H1 (cell line): Measurements from ENCODE around the gene SPATA22. TPM values are rescaled to one million over a fixed set of nuclear protein-coding genes. Genes with fewer than 3 reads are reported as not detected.
A peak's percentile ranks its signal among the peaks of the same experiment; 100 is the strongest.

Source experiments
- CTCF ChIA-PET: fragments of 300-600 bp; sonication (Branson Sonifier 250); formaldehyde crosslinking; loops from one replicate; lab custom pipeline; 2021; ENCODE audit not compliant: partially characterized antibody; lab: Charles Lee
- POLR2A ChIA-PET: fragments of 300-600 bp; sonication (Branson Sonifier 250); formaldehyde crosslinking; loops from one replicate; lab custom pipeline; 2021; ENCODE audit warnings: inconsistent platforms; ENCODE audit not compliant: partially characterized antibody; lab: Charles Lee
- DNase-seq, 2 experiments: peaks; one replicate each; pipeline versions ENCODE4 v3.0.0 to v3.0.0-alpha.2; 2010 to 2022; ENCODE audit warnings: low spot score in 2 of 2, low read depth in 1 of 2, mixed read lengths in 1 of 2
- FAIRE-seq: peaks from 2 replicates; lab custom pipeline; 2011; peaks lifted over from hg19 to GRCh38; lab: Jason Lieb, UNC
- H2AFZ ChIP-seq: 2 replicates; pipeline ENCODE4 v1.8.1; 2012; ENCODE audit warnings: low read length, inconsistent platforms
- H2AK5ac ChIP-seq: 2 replicates; pipeline ENCODE4 v1.6.1; 2013; ENCODE audit warnings: low read depth, low read length
- H2BK120ac ChIP-seq: replicated peaks from 2 replicates; pipeline ENCODE3; 2013; ENCODE audit warnings: low read depth, low read length, inconsistent platforms
- H2BK12ac ChIP-seq: 2 replicates; pipeline ENCODE4 v1.6.1; 2013; ENCODE audit warnings: low read depth, low read length
- H2BK15ac ChIP-seq: 2 replicates; pipeline ENCODE4 v1.6.1; 2013; ENCODE audit warnings: low read length
- H2BK20ac ChIP-seq: 2 replicates; pipeline ENCODE4 v1.6.1; 2013; ENCODE audit warnings: low read length
- H2BK5ac ChIP-seq: 2 replicates; pipeline ENCODE4 v1.6.1; 2013; ENCODE audit warnings: low read depth, low read length
- H3K14ac ChIP-seq: 2 replicates; pipeline ENCODE4 v1.6.1; 2013; ENCODE audit warnings: inconsistent platforms; ENCODE audit not compliant: insufficient read length
- H3K18ac ChIP-seq: 2 replicates; pipeline ENCODE4 v1.6.1; 2013; ENCODE audit warnings: low read length; ENCODE audit errors: extremely low read depth
- H3K23ac ChIP-seq: 2 replicates; pipeline ENCODE4 v1.6.1; 2013; ENCODE audit warnings: inconsistent platforms; ENCODE audit not compliant: insufficient read length
- H3K23me2 ChIP-seq: 2 replicates; pipeline ENCODE4 v1.6.1; 2013; ENCODE audit warnings: low read depth, low read length
- H3K27ac ChIP-seq: 2 replicates; pipeline ENCODE4 v1.6.1; 2011; ENCODE audit warnings: low read depth, low read length, inconsistent platforms
- H3K27me3 ChIP-seq, 4 experiments: replicated peaks in 1 of 4; 1 replicate in 1 of 4; 2 replicates in 3 of 4; pipeline versions ENCODE4 v1.6.1 to v1.8.1; 2011 to 2013; ENCODE audit warnings: low read length in 3 of 4, mild to moderate bottlenecking in 3 of 4, inconsistent platforms in 2 of 4, mixed read lengths in 2 of 4, moderate library complexity in 1 of 4; ENCODE audit not compliant: control insufficient read depth in 3 of 4, insufficient read depth in 3 of 4; ENCODE audit errors: extremely low read depth in 1 of 4
- H3K36me3 ChIP-seq, 4 experiments: 2 replicates each; pipeline versions ENCODE4 v1.6.1 to v1.8.1; 2011 to 2013; ENCODE audit warnings: mild to moderate bottlenecking in 4 of 4, low read length in 3 of 4, moderate library complexity in 2 of 4, control low read depth in 1 of 4, inconsistent platforms in 1 of 4; ENCODE audit not compliant: insufficient read depth in 4 of 4, control insufficient read depth in 2 of 4
- H3K4ac ChIP-seq: replicated peaks from 2 replicates; pipeline ENCODE3; 2013; ENCODE audit warnings: low read length, low read depth, mixed read lengths, inconsistent platforms; ENCODE audit not compliant: insufficient read length
- H3K4me1 ChIP-seq, 4 experiments: replicated peaks in 1 of 4; 1 replicate in 1 of 4; 2 replicates in 3 of 4; pipeline versions ENCODE4 v1.6.1 to v1.8.1; 2011 to 2013; ENCODE audit warnings: low read length in 3 of 4, inconsistent platforms in 2 of 4, mixed read lengths in 1 of 4; ENCODE audit not compliant: insufficient read depth in 4 of 4, control insufficient read depth in 3 of 4
- H3K4me2 ChIP-seq, 2 experiments: 2 replicates each; pipeline versions ENCODE4 v1.6.1 to v1.8.1; 2011 to 2013; ENCODE audit warnings: low read depth in 2 of 2, low read length in 2 of 2, control low read depth in 1 of 2, inconsistent platforms in 1 of 2, mild to moderate bottlenecking in 1 of 2; ENCODE audit not compliant: insufficient read depth in 1 of 2
- H3K4me3 ChIP-seq, 4 experiments: fragments of 200-600, 300-600 bp in 1 of 4; sonication (generic), shearing (Covaris generic), sonication (Bioruptor Twin) in 1 of 4; 2 replicates each; pipeline versions ENCODE4 v1.5.1 to v1.8.1; 2011 to 2016; ENCODE audit warnings: low read length in 4 of 4, low read depth in 3 of 4, control low read depth in 2 of 4, inconsistent platforms in 2 of 4, mild to moderate bottlenecking in 2 of 4, mixed read lengths in 1 of 4, moderate library complexity in 1 of 4; ENCODE audit not compliant: insufficient read depth in 2 of 4; ENCODE audit errors: extremely low read depth in 1 of 4
- H3K56ac ChIP-seq: replicated peaks from 2 replicates; pipeline ENCODE3; 2013; ENCODE audit warnings: low read depth, mild to moderate bottlenecking, mixed read lengths, low read length, inconsistent platforms; ENCODE audit not compliant: insufficient read length
- H3K79me1 ChIP-seq: 2 replicates; pipeline ENCODE4 v1.6.1; 2013; ENCODE audit warnings: low read depth, low read length, control low read depth
- H3K79me2 ChIP-seq, 2 experiments: 2 replicates each; pipeline versions ENCODE4 v1.6.1 to v1.8.1; 2012 to 2013; ENCODE audit warnings: low read length in 2 of 2, mild to moderate bottlenecking in 2 of 2, inconsistent platforms in 1 of 2; ENCODE audit not compliant: insufficient read depth in 2 of 2, control insufficient read depth in 1 of 2
- H3K9ac ChIP-seq, 4 experiments: replicated peaks in 1 of 4; 1 replicate in 1 of 4; 2 replicates in 3 of 4; pipeline versions ENCODE4 v1.6.1 to v1.8.1; 2011 to 2013; ENCODE audit warnings: low read depth in 3 of 4, low read length in 3 of 4, control low read depth in 2 of 4, mild to moderate bottlenecking in 2 of 4, moderate library complexity in 2 of 4, inconsistent platforms in 1 of 4; ENCODE audit errors: extremely low read depth in 1 of 4
- H3K9me3 ChIP-seq, 2 experiments: 2 replicates each; pipeline versions ENCODE4 v1.6.1 to v1.8.1; 2012 to 2013; ENCODE audit warnings: mild to moderate bottlenecking in 2 of 2, moderate library complexity in 2 of 2, control low read depth in 1 of 2, inconsistent platforms in 1 of 2, low read depth in 1 of 2, low read length in 1 of 2, mixed read lengths in 1 of 2; ENCODE audit not compliant: insufficient read depth in 2 of 2
- H4K20me1 ChIP-seq, 2 experiments: replicated peaks in 1 of 2; 2 replicates each; pipeline versions ENCODE3 to v1.8.1; 2011 to 2013; ENCODE audit warnings: inconsistent platforms in 2 of 2, low read length in 2 of 2, mild to moderate bottlenecking in 1 of 2; ENCODE audit not compliant: insufficient read depth in 2 of 2, control insufficient read depth in 1 of 2
- H4K5ac ChIP-seq: 2 replicates; pipeline ENCODE4 v1.6.1; 2013; ENCODE audit warnings: low read length, low read depth, mixed read lengths, inconsistent platforms; ENCODE audit not compliant: insufficient read length
- H4K8ac ChIP-seq: 2 replicates; pipeline ENCODE4 v1.8.0; 2013; ENCODE audit warnings: mild to moderate bottlenecking, moderate library complexity, low read length, inconsistent platforms; ENCODE audit not compliant: insufficient read depth; ENCODE audit errors: extremely low read depth
- H4K91ac ChIP-seq: replicated peaks from 2 replicates; pipeline ENCODE3; 2013; ENCODE audit warnings: low read length, mixed read lengths, inconsistent platforms; ENCODE audit not compliant: insufficient read length
- BCL11A ChIP-seq, 2 experiments: IDR thresholded peaks; one replicate each; pipeline ENCODE4 v1.6.1; 2011; ENCODE audit warnings: low read depth in 2 of 2, low read length in 2 of 2, mild to moderate bottlenecking in 2 of 2
- GABPA ChIP-seq: IDR thresholded peaks from 2 replicates; pipeline ENCODE4 v1.6.1; 2011; ENCODE audit warnings: mild to moderate bottlenecking, low read length, moderate library complexity, borderline replicate concordance; ENCODE audit not compliant: insufficient read depth
- POLR2A ChIP-seq, 2 experiments: IDR thresholded peaks; 1 replicate in 1 of 2; 2 replicates in 1 of 2; pipeline ENCODE4 v1.6.1; 2011; ENCODE audit warnings: low read depth in 2 of 2, low read length in 2 of 2, mild to moderate bottlenecking in 2 of 2; ENCODE audit errors: control extremely low read depth in 1 of 2
- SIX5 ChIP-seq: IDR thresholded peaks from 2 replicates; pipeline ENCODE4 v1.6.1; 2011; ENCODE audit warnings: mild to moderate bottlenecking, low read depth, low read length
- SRF ChIP-seq: IDR thresholded peaks from 2 replicates; pipeline ENCODE4 v1.6.1; 2011; ENCODE audit warnings: mild to moderate bottlenecking, low read depth, low read length, moderate library complexity
- WGBS, 2 experiments: shearing (Covaris generic) in 1 of 2; methylation state at CpG; one replicate each; pipeline versions ENCODE4 v1.1.6 to v1.1.7; 2013 to 2015; ENCODE audit warnings: low lambda C conversion rate in 2 of 2, mixed read lengths in 2 of 2, inconsistent platforms in 1 of 2, low coverage in 1 of 2, missing lambda C conversion rate in 1 of 2; ENCODE audit not compliant: insufficient replicate concordance in 2 of 2, insufficient coverage in 1 of 2, insufficient read length in 1 of 2; ENCODE audit errors: extremely low coverage in 1 of 2, missing lambda C conversion rate in 1 of 2; 5-methylcytosine and 5-hydroxymethylcytosine counted together
- polyA plus RNA-seq, 7 experiments: library from polyadenylated mRNA; depleted of rRNA in 3 of 7; stranded (reverse) in 5 of 7; unstranded in 2 of 7; fragments of >200 nt in 5 of 7; fragments of 200-250 nt in 2 of 7; gene quantifications; 1 replicate in 5 of 7; 2 replicates in 1 of 7; 4 replicates in 1 of 7; pipeline versions ENCODE4 v1.2.1 to v1.2.3, GENCODE V29; 2011 to 2013; ENCODE audit warnings: missing spikeins in 2 of 7, mixed read lengths in 2 of 7
- total RNA-seq: library from RNA; stranded (reverse); fragmentation: NEBNext Ultra II Directional; extraction: Animal tissue kit (Norgen Biotek cat#: 25700); gene quantifications from 2 replicates; pipeline ENCODE4 v1.2.1, GENCODE V29; 2021

The SPATA22 gene
- total and polyA plus RNA-seq, 2 of the 8 experiments (the other 6 are each of a cell fraction or from before 2014, with no cell fraction given), result 0.06 TPM; not detected in 1

DNA sequence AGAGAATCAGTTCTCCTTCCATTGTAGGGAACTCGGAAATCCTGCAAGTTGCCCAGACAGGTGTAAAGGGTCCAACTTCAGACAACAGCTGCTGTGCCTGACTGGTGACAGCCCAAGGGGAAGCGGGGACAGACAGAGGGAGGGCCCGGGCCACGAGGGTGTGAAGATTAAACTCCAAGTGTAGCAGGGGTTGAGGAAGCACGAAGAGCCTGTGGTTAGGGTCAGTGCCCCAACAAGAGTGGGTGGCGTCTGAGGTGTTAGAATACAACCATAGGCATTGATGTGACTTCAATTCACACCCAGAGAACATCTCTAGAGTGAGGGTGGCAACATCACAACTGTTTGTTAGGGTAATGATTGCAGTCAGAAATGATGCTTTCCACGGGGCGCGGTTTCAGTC is 43.3 kb upstream of the SPATA22 start:
- POLR2A ChIA-PET, result no interaction called here
- H3K27ac ChIP-seq, result no peak overlapping the region
- no peaks in the 10 kb centered on the region for H3K79me1 ChIP-seq
- peak overlapping the region; percentile 95; the same call in 1 of the 2 replicates for H2BK15ac ChIP-seq
- H3K56ac ChIP-seq, result no peak overlapping the region
- no peak overlapping the region for H2BK120ac ChIP-seq
- no peaks in the 10 kb centered on the region for H3K9me3 ChIP-seq
- no peak overlapping the region for H3K14ac ChIP-seq
- no peak overlapping the region for H3K23ac ChIP-seq
- no peak overlapping the region for H2AFZ ChIP-seq
- WGBS, 2 experiments, result 95% methylated on average over 7 of the region's 9 CpGs; no CpG with 5 or more reads in 1 of the 2 experiments
- TF ChIP-seq SIX5 (no peak), GABPA (no peak), BCL11A (IDR thresholded peaks at IDR 0.05; ENCODE audit: low read depth in 2 of 2, low read length in 2 of 2) (no peak), SRF (no peak), POLR2A (IDR thresholded peaks at IDR 0.05; ENCODE audit: control extremely low read depth in 1 of 2, low read depth in 2 of 2, low read length in 2 of 2) (no peak)
- TF ChIP-seq, all 59 proteins: peak for 0
- H3K79me2 ChIP-seq, result no peaks in the 10 kb centered on the region
- H4K20me1 ChIP-seq, result peaks cover 0 to 1% of the 10 kb centered on the region in 2 experiments
- H2BK20ac ChIP-seq, result 0 out of 2 replicates have a peak overlapping the region, but pooled peaks have one; percentile 64
- no peak for DNase-seq
- peaks cover 8% of the 10 kb centered on the region; the same call in 1 of the 2 replicates for H3K23me2 ChIP-seq
- peak overlapping the region; percentile 5; the same call in 1 of the 2 replicates for H2BK12ac ChIP-seq
- no peak overlapping the region for H3K4ac ChIP-seq
- H4K5ac ChIP-seq, result no peak overlapping the region
- H3K4me1 ChIP-seq, result peaks cover 9 to 22% (median 14%) of the 10 kb centered on the region in 4 experiments
- H3K4me2 ChIP-seq, result no peak overlapping the region
- no peak for FAIRE-seq
- no peak overlapping the region for H2AK5ac ChIP-seq
- no peak overlapping the region; the same call in 1 of the 2 replicates for H4K8ac ChIP-seq
- no peaks in the 10 kb centered on the region; a peak in 2 of 7 replicates for H3K27me3 ChIP-seq
- no peak overlapping the region for H3K9ac ChIP-seq
- no peak overlapping the region for H3K18ac ChIP-seq
- H4K91ac ChIP-seq, result no peak overlapping the region
- no peaks in the 10 kb centered on the region for H3K36me3 ChIP-seq
- no peak overlapping the region for H2BK5ac ChIP-seq
- no peak overlapping the region for H3K4me3 ChIP-seq
- CTCF ChIA-PET, result no interaction called here
